Lung (tissue), 12 donors: Measurements from ENCODE around the gene THAP7. TPM values are rescaled to one million over a fixed set of nuclear protein-coding genes. Genes with fewer than 3 reads are reported as not detected.

Source experiments
- ATAC-seq: fragments of 200-7000 bp; cut with Tn5 transposase; one replicate; pipeline ENCODE4 v1.9.1; 2020; ENCODE audit warnings: moderate number of reproducible peaks; ENCODE audit not compliant: insufficient read depth, low FRiP score
- DNase-seq, 3 donors: peaks; one replicate each; pipeline ENCODE4 v3.0.0-alpha.2; 2013 to 2017
- H3K27ac ChIP-seq, 2 donors: one replicate each; pipeline ENCODE4 v1.5.1; 2013; ENCODE audit warnings: mild to moderate bottlenecking in 2 of 2, moderate library complexity in 2 of 2, control low read depth in 1 of 2, inconsistent platforms in 1 of 2, low read depth in 1 of 2, low read length in 1 of 2
- H3K27me3 ChIP-seq, 3 donors: one replicate each; pipeline ENCODE4 v1.5.1; 2013; ENCODE audit warnings: low read length in 2 of 3; ENCODE audit not compliant: control insufficient read depth in 3 of 3, insufficient read depth in 3 of 3
- H3K36me3 ChIP-seq, 4 donors: one replicate each; pipeline ENCODE4 v1.5.1; 2013; ENCODE audit warnings: low read length in 4 of 4, mild to moderate bottlenecking in 1 of 4, moderate library complexity in 1 of 4; ENCODE audit not compliant: control insufficient read depth in 4 of 4, insufficient read depth in 4 of 4
- H3K4me1 ChIP-seq, 5 donors: one replicate each; pipeline ENCODE4 v1.5.1; 2013; ENCODE audit warnings: low read length in 5 of 5, mild to moderate bottlenecking in 2 of 5, moderate library complexity in 1 of 5; ENCODE audit not compliant: control insufficient read depth in 5 of 5, insufficient read depth in 5 of 5
- H3K4me3 ChIP-seq: one replicate; pipeline ENCODE4 v1.5.1; 2013; ENCODE audit warnings: mild to moderate bottlenecking, control low read depth, moderate library complexity
- H3K9ac ChIP-seq, 2 donors: one replicate each; pipeline ENCODE4 v1.5.1; 2013; ENCODE audit warnings: low read length in 2 of 2, control low read depth in 1 of 2; ENCODE audit not compliant: insufficient read depth in 1 of 2
- H3K9me3 ChIP-seq, 4 donors: one replicate each; pipeline ENCODE4 v1.5.1; 2013; ENCODE audit warnings: low read length in 3 of 4, mild to moderate bottlenecking in 1 of 4, moderate library complexity in 1 of 4; ENCODE audit not compliant: control insufficient read depth in 4 of 4, insufficient read depth in 3 of 4
- WGBS, 2 donors: extraction: QIAGEN DNeasy Blood & Tissue Kit; methylation state at CpG; one replicate each; pipeline ENCODE4 v1.1.7; 2013; 5-methylcytosine and 5-hydroxymethylcytosine counted together
- polyA plus RNA-seq, 2 donors: library from polyadenylated mRNA; stranded (reverse); fragments of 200-250 nt; gene quantifications; one replicate each; pipeline ENCODE4 v1.2.1, GENCODE V29; 2013
- total RNA-seq, 2 donors: library from RNA; depleted of rRNA in 1 of 2; stranded (reverse); fragments of >200 nt in 1 of 2; gene quantifications; one replicate each; pipeline ENCODE4 v1.2.1, GENCODE V29; 2014 to 2021
- TF ChIP-seq, protein P1 (sequence below): IDR thresholded peaks from 2 replicates; pipeline ENCODE4 v1.5.1; 2012; ENCODE audit warnings: mild to moderate bottlenecking; ENCODE audit errors: control extremely low read depth, extremely low read depth
- donor health status: control.
- donor health status: control.
- donor health status: Bipolar disorder and iron deficiency.
- donor health status: healthy.
- donor health status: DM: yes; HTN: yes; CAD: no.

The THAP7 gene
- total and polyA plus RNA-seq, 4 donors, result 20.4 to 61.3 (median 27.6) TPM

DNA sequence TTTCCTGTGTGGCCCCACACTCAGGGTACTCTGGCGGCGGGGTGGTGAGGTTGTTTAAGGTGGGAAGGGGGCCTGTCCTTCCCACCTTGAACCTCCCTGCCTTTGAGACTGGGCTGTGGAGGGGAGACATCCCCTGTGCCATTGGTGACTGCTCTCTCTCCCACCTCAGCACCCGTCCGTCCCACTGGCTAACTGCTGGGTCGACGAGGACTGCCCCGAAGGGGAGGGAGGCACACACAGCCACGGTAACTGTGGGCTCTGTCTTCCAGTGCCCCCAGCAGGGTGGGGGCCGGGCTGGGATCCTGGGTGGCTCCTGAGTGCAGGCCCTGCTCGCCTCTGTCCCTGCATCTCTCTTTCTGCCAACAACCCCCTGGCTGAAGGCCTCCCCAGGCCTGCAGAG is 20.6 kb upstream of the THAP7 start:
- peaks cover 0 to 1% (median 0%) of the 10 kb centered on the region in 5 donors for H3K4me1 ChIP-seq
- no peak for DNase-seq
- no peak overlapping the region for H3K4me3 ChIP-seq
- no peak for ATAC-seq
- H3K27ac ChIP-seq, result no peak overlapping the region
- no peaks in the 10 kb centered on the region for H3K36me3 ChIP-seq
- TF ChIP-seq, protein P1, sequence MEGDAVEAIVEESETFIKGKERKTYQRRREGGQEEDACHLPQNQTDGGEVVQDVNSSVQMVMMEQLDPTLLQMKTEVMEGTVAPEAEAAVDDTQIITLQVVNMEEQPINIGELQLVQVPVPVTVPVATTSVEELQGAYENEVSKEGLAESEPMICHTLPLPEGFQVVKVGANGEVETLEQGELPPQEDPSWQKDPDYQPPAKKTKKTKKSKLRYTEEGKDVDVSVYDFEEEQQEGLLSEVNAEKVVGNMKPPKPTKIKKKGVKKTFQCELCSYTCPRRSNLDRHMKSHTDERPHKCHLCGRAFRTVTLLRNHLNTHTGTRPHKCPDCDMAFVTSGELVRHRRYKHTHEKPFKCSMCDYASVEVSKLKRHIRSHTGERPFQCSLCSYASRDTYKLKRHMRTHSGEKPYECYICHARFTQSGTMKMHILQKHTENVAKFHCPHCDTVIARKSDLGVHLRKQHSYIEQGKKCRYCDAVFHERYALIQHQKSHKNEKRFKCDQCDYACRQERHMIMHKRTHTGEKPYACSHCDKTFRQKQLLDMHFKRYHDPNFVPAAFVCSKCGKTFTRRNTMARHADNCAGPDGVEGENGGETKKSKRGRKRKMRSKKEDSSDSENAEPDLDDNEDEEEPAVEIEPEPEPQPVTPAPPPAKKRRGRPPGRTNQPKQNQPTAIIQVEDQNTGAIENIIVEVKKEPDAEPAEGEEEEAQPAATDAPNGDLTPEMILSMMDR, result no peak
- H3K9me3 ChIP-seq, result no peaks in the 10 kb centered on the region
- no peaks in the 10 kb centered on the region for H3K27me3 ChIP-seq
- no peak overlapping the region for H3K9ac ChIP-seq
- WGBS, 2 donors, result 77 to 84% methylated on average over 7 to 10 of the region's 10 CpGs

DNA sequence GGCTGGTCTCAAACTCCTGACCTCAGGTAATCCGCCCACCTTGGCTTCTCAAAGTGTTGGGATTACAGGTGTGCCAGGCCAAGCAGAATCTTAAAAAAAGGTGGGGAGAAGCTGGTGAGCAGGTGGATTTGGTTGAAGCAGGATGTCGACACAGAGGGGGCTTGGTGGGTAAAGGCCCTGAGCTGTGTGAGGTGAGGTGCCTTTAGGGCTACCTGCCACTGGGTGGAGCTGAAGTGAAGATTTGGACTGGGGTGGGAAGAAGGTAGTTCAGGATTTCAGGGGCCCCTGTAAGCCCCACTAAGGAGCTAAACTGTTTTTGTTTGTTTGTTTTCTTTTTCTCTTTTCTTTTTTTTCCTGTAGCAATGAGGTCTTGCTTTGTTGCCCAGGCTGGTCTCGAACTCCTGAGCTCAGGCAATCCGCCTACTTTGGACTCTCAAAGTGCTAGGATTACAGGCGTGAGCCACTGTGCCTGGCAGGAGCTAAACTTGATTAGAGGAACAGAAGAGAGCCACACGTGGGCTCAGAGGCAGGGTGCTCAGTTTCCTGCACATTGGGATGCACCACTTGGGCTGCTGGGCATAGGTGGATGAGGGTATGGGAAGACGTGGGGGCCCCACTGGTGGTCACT is 19.0 kb upstream of the THAP7 start:
- ATAC-seq, result no peak
- Histone ChIP-seq H3K9me3 (no peaks in the 10 kb centered on the region), H3K27ac (no peak overlapping the region), H3K9ac (no peak overlapping the region), H3K36me3 (no peaks in the 10 kb centered on the region), H3K4me3 (no peak overlapping the region), H3K4me1 (peaks cover 0 to 6% (median 1%) of the 10 kb centered on the region in 5 donors), H3K27me3 (no peaks in the 10 kb centered on the region)
- TF ChIP-seq, protein P1, result no peak
- WGBS, 2 donors, result 58 to 63% methylated on average over 7 of the region's 7 CpGs
- DNase-seq, result no peak

DNA sequence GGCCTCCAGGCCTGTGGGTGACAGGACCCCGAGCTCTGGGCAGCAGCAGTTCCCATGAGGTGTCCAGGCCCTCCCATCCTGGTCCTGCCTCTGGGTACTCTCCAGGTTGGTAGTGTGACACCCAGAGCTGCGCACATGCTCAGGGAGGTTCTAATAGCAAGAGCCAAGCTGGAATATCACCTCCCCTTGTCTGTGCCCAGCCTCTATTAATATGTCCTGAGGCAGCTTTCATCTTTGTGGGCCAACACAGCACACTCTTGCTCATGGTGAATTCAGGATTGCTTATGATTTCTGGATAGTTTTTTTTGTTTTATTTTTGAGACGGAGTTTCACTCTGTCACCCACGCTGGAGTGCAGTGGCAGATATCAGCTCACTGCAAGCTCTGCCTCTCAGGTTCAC is 16.4 kb upstream of the THAP7 start:
- Histone ChIP-seq H3K9me3 (no peaks in the 10 kb centered on the region), H3K27me3 (no peaks in the 10 kb centered on the region), H3K9ac (no peak overlapping the region), H3K27ac (no peak overlapping the region), H3K4me3 (no peak overlapping the region), H3K36me3 (no peaks in the 10 kb centered on the region), H3K4me1 (peaks cover 2 to 30% (median 10%) of the 10 kb centered on the region in 5 donors)
- DNase-seq, result no peak
- ATAC-seq, result no peak
- TF ChIP-seq, protein P1, result no peak
- WGBS, 2 donors, result 94 to 99% methylated on average over 4 of the region's 4 CpGs
